WTC11 (cell line): Measurements from ENCODE around the gene RREB1. TPM values are rescaled to one million over a fixed set of nuclear protein-coding genes. Genes with fewer than 3 reads are reported as not detected.

ENCODE experiments used
- ATAC-seq: fragments of 200-7000 bp; cut with Tn5 transposase; 2 replicates; pipeline ENCODE4 v1.10.0; 2021; ENCODE audit warnings: mild to moderate bottlenecking, moderate library complexity
- CTCF ChIA-PET: fragments of 300-600 bp; sonication (Branson Sonifier 250); formaldehyde crosslinking; loops from one replicate; lab custom pipeline; 2021; ENCODE audit warnings: antibody characterized with exemption; lab: Charles Lee
- POLR2A ChIA-PET: fragments of 350-600 bp; sonication (Branson Sonifier 250); formaldehyde crosslinking; loops from one replicate; lab custom pipeline; 2021; ENCODE audit warnings: antibody characterized with exemption; lab: Charles Lee
- DNase-seq: peaks from one replicate; pipeline ENCODE4 v3.0.0; 2021; ENCODE audit warnings: low spot score
- H3K27ac Mint-ChIP-seq: 2 replicates; pipeline ENCODE4 v1.8.0; 2021; ENCODE audit warnings: mixed read lengths
- H3K27me3 Mint-ChIP-seq: 2 replicates; pipeline ENCODE4 v1.8.0; 2021; ENCODE audit warnings: low read depth, mild to moderate bottlenecking, moderate library complexity, mixed read lengths
- H3K36me3 Mint-ChIP-seq: 2 replicates; pipeline ENCODE4 v1.8.0; 2021; ENCODE audit warnings: mixed read lengths
- H3K4me1 Mint-ChIP-seq: 2 replicates; pipeline ENCODE4 v1.8.0; 2022; ENCODE audit warnings: mixed read lengths
- H3K4me3 Mint-ChIP-seq: 2 replicates; pipeline ENCODE4 v1.8.0; 2021; ENCODE audit warnings: mild to moderate bottlenecking, moderate library complexity, mixed read lengths
- H3K9me3 Mint-ChIP-seq: 2 replicates; pipeline ENCODE4 v1.8.0; 2021; ENCODE audit warnings: mixed read lengths
- CBFB ChIP-seq: sonication (generic); formaldehyde crosslinking; IDR thresholded peaks from 2 replicates; pipeline ENCODE4 v1.8.1; 2022; ENCODE audit warnings: mild to moderate bottlenecking, low read depth, missing genetic modification reagents
- CREB1 ChIP-seq: sonication (generic); formaldehyde crosslinking; IDR thresholded peaks from 2 replicates; pipeline ENCODE4 v1.8.0; 2023; ENCODE audit warnings: mild to moderate bottlenecking, missing genetic modification reagents
- GABPB1 ChIP-seq: sonication (generic); formaldehyde crosslinking; IDR thresholded peaks from 2 replicates; pipeline ENCODE4 v1.8.1; 2023; ENCODE audit warnings: mild to moderate bottlenecking, missing genetic modification reagents
- HMGA2 ChIP-seq: fragments of 250-450 bp; sonication (Bioruptor Pico); IDR thresholded peaks from 2 replicates; pipeline ENCODE4 v1.4.0; 2021; ENCODE audit warnings: mild to moderate bottlenecking, moderate library complexity
- NR3C1 ChIP-seq: sonication (generic); formaldehyde crosslinking; conservative IDR thresholded peaks from 2 replicates; pipeline ENCODE4 v1.8.1; 2023; ENCODE audit warnings: low read depth, mild to moderate bottlenecking, missing genetic modification reagents
- SMAD4 ChIP-seq: sonication (generic); formaldehyde crosslinking; IDR thresholded peaks from 2 replicates; pipeline ENCODE4 v1.8.0; 2022; ENCODE audit warnings: mild to moderate bottlenecking, missing genetic modification reagents
- TEAD1 ChIP-seq: sonication (generic); formaldehyde crosslinking; IDR thresholded peaks from 2 replicates; pipeline ENCODE4 v1.8.0; 2022; ENCODE audit warnings: mild to moderate bottlenecking, missing genetic modification reagents
- TEAD4 ChIP-seq: sonication (generic); formaldehyde crosslinking; IDR thresholded peaks from 2 replicates; pipeline ENCODE4 v1.8.0; 2022; ENCODE audit warnings: mild to moderate bottlenecking, missing genetic modification reagents
- ZNF138 ChIP-seq: sonication (generic); formaldehyde crosslinking; conservative IDR thresholded peaks from 2 replicates; pipeline ENCODE4 v1.8.1; 2022; ENCODE audit warnings: mild to moderate bottlenecking, moderate library complexity, missing genetic modification reagents
- ZNF219 ChIP-seq: sonication (generic); formaldehyde crosslinking; IDR thresholded peaks from 2 replicates; pipeline ENCODE4 v1.8.0; 2023; ENCODE audit warnings: missing genetic modification reagents, mild to moderate bottlenecking, borderline replicate concordance
- ZNF317 ChIP-seq: sonication (generic); formaldehyde crosslinking; IDR thresholded peaks from 2 replicates; pipeline ENCODE4 v1.8.1; 2023; ENCODE audit warnings: low read depth, mild to moderate bottlenecking, moderate library complexity, missing genetic modification reagents, borderline replicate concordance
- total RNA-seq: library from RNA; stranded (reverse); gene quantifications from 3 replicates; pipeline ENCODE4 v1.2.3, GENCODE V29; 2021
- TF ChIP-seq, protein P1 (sequence below): sonication (generic); formaldehyde crosslinking; IDR thresholded peaks from 2 replicates; pipeline ENCODE4 v1.8.1; 2023; ENCODE audit warnings: mild to moderate bottlenecking, missing genetic modification reagents
- TF ChIP-seq, protein P2 (sequence below): fragments of 200-600 bp; IDR thresholded peaks from 2 replicates; pipeline ENCODE4 v1.8.0; 2022; ENCODE audit warnings: antibody characterized with exemption

The RREB1 gene
- total RNA-seq, 1 experiment from 2014 or later = 38.5 TPM

- peaks cover 40% of the 10 kb centered on the region for H3K4me1 Mint-ChIP-seq
- peaks cover 8% of the 10 kb centered on the region for H3K36me3 Mint-ChIP-seq
- DNase-seq = no peak
- no peaks in the 10 kb centered on the region for H3K27me3 Mint-ChIP-seq
- no peak overlapping the region for H3K4me3 Mint-ChIP-seq
- TF ChIP-seq HMGA2 (CRISPR knock-in tag) = no peak
- TF ChIP-seq, protein P1, sequence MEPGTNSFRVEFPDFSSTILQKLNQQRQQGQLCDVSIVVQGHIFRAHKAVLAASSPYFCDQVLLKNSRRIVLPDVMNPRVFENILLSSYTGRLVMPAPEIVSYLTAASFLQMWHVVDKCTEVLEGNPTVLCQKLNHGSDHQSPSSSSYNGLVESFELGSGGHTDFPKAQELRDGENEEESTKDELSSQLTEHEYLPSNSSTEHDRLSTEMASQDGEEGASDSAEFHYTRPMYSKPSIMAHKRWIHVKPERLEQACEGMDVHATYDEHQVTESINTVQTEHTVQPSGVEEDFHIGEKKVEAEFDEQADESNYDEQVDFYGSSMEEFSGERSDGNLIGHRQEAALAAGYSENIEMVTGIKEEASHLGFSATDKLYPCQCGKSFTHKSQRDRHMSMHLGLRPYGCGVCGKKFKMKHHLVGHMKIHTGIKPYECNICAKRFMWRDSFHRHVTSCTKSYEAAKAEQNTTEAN (CRISPR knock-in tag) = no peak
- TF ChIP-seq GABPB1 = peak; percentile 42; the same call in 1 of the 2 replicates
- TF ChIP-seq NR3C1 (CRISPR knock-in tag) = no peak
- TF ChIP-seq TEAD4 (CRISPR knock-in tag) = no peak
- TF ChIP-seq CBFB = no peak
- H3K9me3 Mint-ChIP-seq = no peaks in the 10 kb centered on the region
- POLR2A ChIA-PET = interaction anchor here (0.6 kb wide), 2 partner anchors 12 to 1391 kb away, joined by 4 to 5 read pairs; no protein-coding TSS in a partner anchor
- H3K27ac Mint-ChIP-seq = peak overlapping the region; percentile 94
- CTCF ChIA-PET = interaction anchor here (0.7 to 2.1 kb wide), 10 partner anchors 12 to 567 kb away, joined by 3 to 6 read pairs (median 3); no protein-coding TSS in a partner anchor
- ATAC-seq = no peak
Observed at GRCh38 chr6:7241709-7242645, 134.2 kb downstream of the RREB1 start.

- no peak for DNase-seq
- Mint-ChIP-seq H3K27me3 (no peaks in the 10 kb centered on the region), H3K4me3 (no peak overlapping the region; the same call in 1 of the 2 replicates), H3K9me3 (no peaks in the 10 kb centered on the region), H3K4me1 (peaks cover 40% of the 10 kb centered on the region), H3K36me3 (peaks cover 8% of the 10 kb centered on the region), H3K27ac (peak overlapping the region; percentile 87)
- TF ChIP-seq SMAD4 (CRISPR knock-in tag) = no peak
- no peak for TF ChIP-seq TEAD1 (CRISPR knock-in tag)
- no peak for TF ChIP-seq ZNF219 (CRISPR knock-in tag)
- TF ChIP-seq ZNF317 = no peak
- no peak for TF ChIP-seq ZNF138 (CRISPR knock-in tag)
- ChIA-PET POLR2A (no interaction called here), CTCF (interaction anchor here (0.6 to 2.1 kb wide), 9 partner anchors 11 to 568 kb away, joined by 3 to 6 read pairs (median 4); no protein-coding TSS in a partner anchor)
- ATAC-seq = peak; percentile 4; the same call in 1 of the 2 replicates
Observed at GRCh38 chr6:7242835-7243178, 135.0 kb downstream of the RREB1 start.

GRCh38 chr6:7243179-7243981 lies 135.6 kb downstream of the RREB1 start:
- H3K27ac Mint-ChIP-seq = peak overlapping the region; percentile 87
- ChIA-PET POLR2A (no interaction called here), CTCF (interaction anchor here (0.6 to 2.1 kb wide), 11 partner anchors 11 to 569 kb away, joined by 3 to 6 read pairs (median 4); no protein-coding TSS in a partner anchor)
- H3K27me3 Mint-ChIP-seq = no peaks in the 10 kb centered on the region
- DNase-seq (peak; percentile 57), ATAC-seq (peak; percentile 54)
- no peak for TF ChIP-seq CREB1
- TF ChIP-seq, protein P2, sequence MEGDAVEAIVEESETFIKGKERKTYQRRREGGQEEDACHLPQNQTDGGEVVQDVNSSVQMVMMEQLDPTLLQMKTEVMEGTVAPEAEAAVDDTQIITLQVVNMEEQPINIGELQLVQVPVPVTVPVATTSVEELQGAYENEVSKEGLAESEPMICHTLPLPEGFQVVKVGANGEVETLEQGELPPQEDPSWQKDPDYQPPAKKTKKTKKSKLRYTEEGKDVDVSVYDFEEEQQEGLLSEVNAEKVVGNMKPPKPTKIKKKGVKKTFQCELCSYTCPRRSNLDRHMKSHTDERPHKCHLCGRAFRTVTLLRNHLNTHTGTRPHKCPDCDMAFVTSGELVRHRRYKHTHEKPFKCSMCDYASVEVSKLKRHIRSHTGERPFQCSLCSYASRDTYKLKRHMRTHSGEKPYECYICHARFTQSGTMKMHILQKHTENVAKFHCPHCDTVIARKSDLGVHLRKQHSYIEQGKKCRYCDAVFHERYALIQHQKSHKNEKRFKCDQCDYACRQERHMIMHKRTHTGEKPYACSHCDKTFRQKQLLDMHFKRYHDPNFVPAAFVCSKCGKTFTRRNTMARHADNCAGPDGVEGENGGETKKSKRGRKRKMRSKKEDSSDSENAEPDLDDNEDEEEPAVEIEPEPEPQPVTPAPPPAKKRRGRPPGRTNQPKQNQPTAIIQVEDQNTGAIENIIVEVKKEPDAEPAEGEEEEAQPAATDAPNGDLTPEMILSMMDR = peak; percentile 78
- TF ChIP-seq, all 79 proteins: peak for 1
- Mint-ChIP-seq H3K9me3 (no peaks in the 10 kb centered on the region), H3K36me3 (peaks cover 11% of the 10 kb centered on the region), H3K4me1 (peaks cover 40% of the 10 kb centered on the region), H3K4me3 (no peak overlapping the region; the same call in 1 of the 2 replicates)
